ENCODE data around the gene SAMD1. TPM values are rescaled to one million over a fixed set of nuclear protein-coding genes. Genes with fewer than 3 reads are reported as not detected.

SAMD1 gene
- polyA plus RNA-seq, 2 donors, result 27.6 to 28.4 TPM

GRCh38 chr19:14062558-14062855, 28.0 kb downstream of the SAMD1 start:
- Histone ChIP-seq H3K27me3 (ENCODE audit: control insufficient read depth in 1 of 2, insufficient read depth in 2 of 2, low read length in 2 of 2) (peaks cover 0 to 6% of the 10 kb centered on the region in 2 donors), H3K9me3 (ENCODE audit: control insufficient read depth in 2 of 2, insufficient read depth in 1 of 2, low read depth in 1 of 2, low read length in 1 of 2) (no peaks in the 10 kb centered on the region), H3K4me1 (ENCODE audit: control insufficient read depth in 2 of 2, insufficient read depth in 2 of 2, low read length in 1 of 2) (peaks cover 0 to 11% of the 10 kb centered on the region in 2 donors), H3K4me3 (ENCODE audit: low read depth in 1 of 2, low read length in 2 of 2) (no peak overlapping the region), H3K27ac (ENCODE audit: low read depth in 2 of 2, low read length in 1 of 2) (no peak overlapping the region), H3K36me3 (ENCODE audit: control insufficient read depth in 2 of 2, insufficient read depth in 2 of 2, low read length in 1 of 2) (no peaks in the 10 kb centered on the region)
- WGBS, 2 donors, result 53 to 62% methylated on average over 5 of the region's 5 CpGs

- peaks cover 0 to 11% of the 10 kb centered on the region in 2 donors for H3K4me1 ChIP-seq (ENCODE audit: control insufficient read depth in 2 of 2, insufficient read depth in 2 of 2, low read length in 1 of 2)
- no peaks in the 10 kb centered on the region for H3K36me3 ChIP-seq (ENCODE audit: control insufficient read depth in 2 of 2, insufficient read depth in 2 of 2, low read length in 1 of 2)
- peaks cover 0 to 6% of the 10 kb centered on the region in 2 donors for H3K27me3 ChIP-seq (ENCODE audit: control insufficient read depth in 1 of 2, insufficient read depth in 2 of 2, low read length in 2 of 2)
- WGBS, 2 donors, result 41 to 48% methylated on average over 19 of the region's 19 CpGs
- no peak within 1 kb of the TSS for H3K27ac ChIP-seq (ENCODE audit: low read depth in 2 of 2, low read length in 1 of 2)
- H3K4me3 ChIP-seq (ENCODE audit: low read depth in 1 of 2, low read length in 2 of 2), result no peak within 1 kb of the TSS
- no peaks in the 10 kb centered on the region for H3K9me3 ChIP-seq (ENCODE audit: control insufficient read depth in 2 of 2, insufficient read depth in 1 of 2, low read depth in 1 of 2, low read length in 1 of 2)
Measured at GRCh38 chr19:14061751-14062557, 28.6 kb downstream of the SAMD1 start, which contains the start of gene PALM3. Gene PALM3, minus strand, starts transcription at chr19:14062076. Its CDS starts 96 bp downstream, at chr19:14061980.

DNA sequence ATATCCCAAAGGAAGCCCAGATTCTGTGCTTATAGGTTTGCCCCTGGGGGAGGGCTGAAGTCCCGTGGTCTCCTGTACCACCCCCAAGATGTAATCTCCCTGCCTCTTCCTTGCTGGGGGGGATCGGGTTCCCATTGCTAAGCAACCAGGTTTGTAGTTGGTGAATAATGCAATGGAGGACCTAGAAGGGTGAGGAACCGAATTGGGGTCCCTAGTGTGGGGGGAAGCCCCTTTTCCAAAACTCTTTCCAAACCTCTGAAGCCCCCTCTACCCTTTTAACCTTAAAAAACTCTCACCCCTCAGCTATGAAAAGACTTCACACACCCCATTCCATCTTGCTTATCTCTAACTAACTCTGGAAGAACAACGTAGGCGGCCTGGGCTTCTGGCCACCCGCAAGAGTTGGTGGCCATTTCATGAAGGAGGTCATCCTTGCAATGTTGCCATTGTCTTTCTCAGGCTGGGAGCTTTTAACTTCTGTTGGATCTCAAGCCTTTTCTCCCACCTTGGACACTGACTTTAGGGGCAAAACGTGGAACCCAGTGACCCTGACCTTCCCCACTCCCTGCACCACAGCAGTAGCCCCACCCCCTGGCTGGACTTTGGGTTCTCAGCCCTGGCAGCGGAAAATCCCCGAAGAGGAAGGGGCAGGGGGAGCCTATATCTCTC, 29.3 kb downstream of the SAMD1 start:
- WGBS, 2 donors, result 42 to 55% methylated on average over 9 of the region's 9 CpGs
- Histone ChIP-seq H3K27me3 (ENCODE audit: control insufficient read depth in 1 of 2, insufficient read depth in 2 of 2, low read length in 2 of 2) (peaks cover 0 to 6% of the 10 kb centered on the region in 2 donors), H3K9me3 (ENCODE audit: control insufficient read depth in 2 of 2, insufficient read depth in 1 of 2, low read depth in 1 of 2, low read length in 1 of 2) (no peaks in the 10 kb centered on the region), H3K4me3 (ENCODE audit: low read depth in 1 of 2, low read length in 2 of 2) (no peak overlapping the region), H3K36me3 (ENCODE audit: control insufficient read depth in 2 of 2, insufficient read depth in 2 of 2, low read length in 1 of 2) (no peaks in the 10 kb centered on the region), H3K4me1 (ENCODE audit: control insufficient read depth in 2 of 2, insufficient read depth in 2 of 2, low read length in 1 of 2) (peaks cover 0 to 11% of the 10 kb centered on the region in 2 donors), H3K27ac (ENCODE audit: low read depth in 2 of 2, low read length in 1 of 2) (no peak overlapping the region)

GRCh38 chr19:14059652-14060155, 30.8 kb downstream of the SAMD1 start:
- Histone ChIP-seq H3K4me1 (ENCODE audit: control insufficient read depth in 2 of 2, insufficient read depth in 2 of 2, low read length in 1 of 2) (peaks cover 0 to 11% of the 10 kb centered on the region in 2 donors), H3K36me3 (ENCODE audit: control insufficient read depth in 2 of 2, insufficient read depth in 2 of 2, low read length in 1 of 2) (no peaks in the 10 kb centered on the region), H3K4me3 (ENCODE audit: low read depth in 1 of 2, low read length in 2 of 2) (no peak overlapping the region), H3K27me3 (ENCODE audit: control insufficient read depth in 1 of 2, insufficient read depth in 2 of 2, low read length in 2 of 2) (peaks cover 0 to 6% of the 10 kb centered on the region in 2 donors), H3K9me3 (ENCODE audit: control insufficient read depth in 2 of 2, insufficient read depth in 1 of 2, low read depth in 1 of 2, low read length in 1 of 2) (no peaks in the 10 kb centered on the region), H3K27ac (ENCODE audit: low read depth in 2 of 2, low read length in 1 of 2) (no peak overlapping the region)
- 38 to 48% methylated on average over 8 of the region's 8 CpGs for WGBS, 2 donors

- H3K27me3 ChIP-seq (ENCODE audit: control insufficient read depth in 1 of 2, insufficient read depth in 2 of 2, low read length in 2 of 2), result peaks cover 0 to 6% of the 10 kb centered on the region in 2 donors
- WGBS, 2 donors, result 19 to 21% methylated on average over 15 of the region's 15 CpGs
Measured at GRCh38 chr19:14059093-14059480, 31.5 kb downstream of the SAMD1 start.

GRCh38 chr19:14058182-14059092, 32.1 kb downstream of the SAMD1 start:
- H3K36me3 ChIP-seq (ENCODE audit: control insufficient read depth in 2 of 2, insufficient read depth in 2 of 2, low read length in 1 of 2), result no peaks in the 10 kb centered on the region
- H3K4me3 ChIP-seq (ENCODE audit: low read depth in 1 of 2, low read length in 2 of 2), result no peak overlapping the region
- WGBS, 2 donors, result 28 to 29% methylated on average over 17 of the region's 17 CpGs
- peaks cover 0 to 6% of the 10 kb centered on the region in 2 donors for H3K27me3 ChIP-seq (ENCODE audit: control insufficient read depth in 1 of 2, insufficient read depth in 2 of 2, low read length in 2 of 2)
- no peaks in the 10 kb centered on the region for H3K9me3 ChIP-seq (ENCODE audit: control insufficient read depth in 2 of 2, insufficient read depth in 1 of 2, low read depth in 1 of 2, low read length in 1 of 2)
- H3K4me1 ChIP-seq (ENCODE audit: control insufficient read depth in 2 of 2, insufficient read depth in 2 of 2, low read length in 1 of 2), result peaks cover 0 to 11% of the 10 kb centered on the region in 2 donors
- no peak overlapping the region for H3K27ac ChIP-seq (ENCODE audit: low read depth in 2 of 2, low read length in 1 of 2)

More at GRCh38 chr19:14059093-14059480, 31.5 kb downstream of the SAMD1 start:
- no peaks in the 10 kb centered on the region for H3K36me3 ChIP-seq (ENCODE audit: control insufficient read depth in 2 of 2, insufficient read depth in 2 of 2, low read length in 1 of 2)
- H3K4me3 ChIP-seq (ENCODE audit: low read depth in 1 of 2, low read length in 2 of 2), result no peak overlapping the region
- H3K9me3 ChIP-seq (ENCODE audit: control insufficient read depth in 2 of 2, insufficient read depth in 1 of 2, low read depth in 1 of 2, low read length in 1 of 2), result no peaks in the 10 kb centered on the region
- H3K27ac ChIP-seq (ENCODE audit: low read depth in 2 of 2, low read length in 1 of 2), result no peak overlapping the region
- peaks cover 0 to 11% of the 10 kb centered on the region in 2 donors for H3K4me1 ChIP-seq (ENCODE audit: control insufficient read depth in 2 of 2, insufficient read depth in 2 of 2, low read length in 1 of 2)

DNA sequence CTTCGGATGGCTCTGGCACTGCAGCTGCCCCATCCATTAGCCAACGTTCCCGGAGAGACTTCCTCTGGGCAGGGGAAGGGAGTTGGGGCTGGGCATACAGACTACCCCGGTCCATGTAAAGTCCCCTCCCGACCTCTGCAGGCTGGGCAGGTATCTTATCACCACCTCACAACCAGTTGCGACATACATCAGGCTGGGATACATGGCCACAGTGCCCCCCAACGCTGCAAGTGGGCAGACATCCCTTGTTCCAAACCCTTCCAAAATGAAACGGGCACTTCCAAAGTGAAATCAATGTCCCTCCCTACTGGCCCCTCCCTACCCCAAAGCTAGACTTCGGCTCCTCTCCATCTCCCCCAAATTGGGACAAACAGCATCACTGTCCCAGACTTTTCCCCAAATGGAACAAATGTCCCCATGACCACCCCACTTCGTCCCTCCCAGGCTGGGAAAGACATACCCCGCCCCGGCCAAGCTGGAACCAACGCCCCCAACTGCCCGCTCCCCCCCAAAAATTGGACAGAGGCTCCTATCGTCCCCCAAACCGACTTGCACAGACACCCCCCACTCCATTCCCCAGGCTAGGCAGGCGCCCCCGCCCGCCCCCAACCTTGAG, 33.7 kb downstream of the SAMD1 start:
- H3K4me1 ChIP-seq (ENCODE audit: control insufficient read depth in 2 of 2, insufficient read depth in 2 of 2, low read length in 1 of 2), result peaks cover 0 to 11% of the 10 kb centered on the region in 2 donors
- H3K9me3 ChIP-seq (ENCODE audit: control insufficient read depth in 2 of 2, insufficient read depth in 1 of 2, low read depth in 1 of 2, low read length in 1 of 2), result peaks cover 0 to 2% of the 10 kb centered on the region in 2 donors
- no peak overlapping the region for H3K27ac ChIP-seq (ENCODE audit: low read depth in 2 of 2, low read length in 1 of 2)
- 32 to 37% methylated on average over 19 of the region's 19 CpGs for WGBS, 2 donors
- no peak overlapping the region for H3K4me3 ChIP-seq (ENCODE audit: low read depth in 1 of 2, low read length in 2 of 2)
- peaks cover 0 to 6% of the 10 kb centered on the region in 2 donors for H3K27me3 ChIP-seq (ENCODE audit: control insufficient read depth in 1 of 2, insufficient read depth in 2 of 2, low read length in 2 of 2)
- no peaks in the 10 kb centered on the region for H3K36me3 ChIP-seq (ENCODE audit: control insufficient read depth in 2 of 2, insufficient read depth in 2 of 2, low read length in 1 of 2)

GRCh38 chr19:14056069-14056666, 34.4 kb downstream of the SAMD1 start:
- Histone ChIP-seq H3K27ac (ENCODE audit: low read depth in 2 of 2, low read length in 1 of 2) (no peak overlapping the region), H3K9me3 (ENCODE audit: control insufficient read depth in 2 of 2, insufficient read depth in 1 of 2, low read depth in 1 of 2, low read length in 1 of 2) (peaks cover 0 to 2% of the 10 kb centered on the region in 2 donors), H3K27me3 (ENCODE audit: control insufficient read depth in 1 of 2, insufficient read depth in 2 of 2, low read length in 2 of 2) (peaks cover 0 to 6% of the 10 kb centered on the region in 2 donors), H3K4me1 (ENCODE audit: control insufficient read depth in 2 of 2, insufficient read depth in 2 of 2, low read length in 1 of 2) (peaks cover 0 to 11% of the 10 kb centered on the region in 2 donors), H3K36me3 (ENCODE audit: control insufficient read depth in 2 of 2, insufficient read depth in 2 of 2, low read length in 1 of 2) (no peaks in the 10 kb centered on the region), H3K4me3 (ENCODE audit: low read depth in 1 of 2, low read length in 2 of 2) (no peak overlapping the region)
- WGBS, 2 donors, result 92 to 95% methylated on average over 10 of the region's 10 CpGs

All from esophagus (tissue), 2 donors.